GM19452 (cell line): ENCODE measurements around the gene FRMD4B.

ENCODE experiments used
- ATAC-seq: cut with Tn5 transposase; IDR thresholded peaks from one replicate; pipeline ENCODE4 v1.9.1; 2021; ENCODE audit not compliant: unreplicated experiment

Gene FRMD4B

GRCh38 chr3:69368129-69368741 lies 17.7 kb downstream of the FRMD4B start:
- ATAC-seq: peak; percentile 99

GRCh38 chr3:69367586-69367985 lies 18.3 kb downstream of the FRMD4B start:
- no peak for ATAC-seq

GRCh38 chr3:69364354-69364753 lies 21.5 kb downstream of the FRMD4B start:
- no peak for ATAC-seq

GRCh38 chr3:69360690-69361089 lies 25.2 kb downstream of the FRMD4B start:
- ATAC-seq: no peak

GRCh38 chr3:69359916-69360315 lies 26.0 kb downstream of the FRMD4B start:
- ATAC-seq: no peak

- ATAC-seq: no peak
Measured at GRCh38 chr3:69359339-69359893, 26.5 kb downstream of the FRMD4B start.

GRCh38 chr3:69357196-69357595 lies 28.7 kb downstream of the FRMD4B start:
- no peak for ATAC-seq

- ATAC-seq: no peak
Measured at GRCh38 chr3:69354948-69355347, 30.9 kb downstream of the FRMD4B start.

- ATAC-seq: no peak
Measured at GRCh38 chr3:69353503-69353902, 32.4 kb downstream of the FRMD4B start.

- ATAC-seq: no peak
Measured at GRCh38 chr3:69353088-69353478, 32.8 kb downstream of the FRMD4B start.

- ATAC-seq: no peak
Measured at GRCh38 chr3:69352305-69353087, 33.4 kb downstream of the FRMD4B start.

GRCh38 chr3:69343875-69344274 lies 42.0 kb downstream of the FRMD4B start:
- ATAC-seq: no peak

- ATAC-seq: no peak
Measured at GRCh38 chr3:69342074-69342473, 43.8 kb downstream of the FRMD4B start.

- no peak for ATAC-seq
Measured at GRCh38 chr3:69339760-69340159, 46.1 kb downstream of the FRMD4B start.

GRCh38 chr3:69338911-69339310 lies 47.0 kb downstream of the FRMD4B start:
- no peak for ATAC-seq

- no peak for ATAC-seq
Measured at GRCh38 chr3:69332934-69333333, 53.0 kb downstream of the FRMD4B start.

GRCh38 chr3:69330891-69331400 lies 54.9 kb downstream of the FRMD4B start:
- ATAC-seq: no peak

- no peak for ATAC-seq
Measured at GRCh38 chr3:69329892-69330291, 56.0 kb downstream of the FRMD4B start.

- ATAC-seq: no peak
Measured at GRCh38 chr3:69328963-69329302, 57.0 kb downstream of the FRMD4B start.

GRCh38 chr3:69328103-69328962 lies 57.6 kb downstream of the FRMD4B start:
- no peak for ATAC-seq

GRCh38 chr3:69326855-69327300 lies 59.0 kb downstream of the FRMD4B start:
- peak; percentile 76 for ATAC-seq
